Upper lobe of left lung (tissue), 6 donors: Measurements from ENCODE around the gene UNC79. TPM values are rescaled to one million over a fixed set of nuclear protein-coding genes. Genes with fewer than 3 reads are reported as not detected.

ENCODE experiments used
- ATAC-seq, 2 donors: fragments of 200-7000 bp; cut with Tn5 transposase; one replicate each; pipeline ENCODE4 v1.9.1; 2022; ENCODE audit warnings: mild to moderate bottlenecking in 2 of 2, moderate library complexity in 2 of 2; ENCODE audit not compliant: low FRiP score in 2 of 2
- DNase-seq, 2 donors: peaks; one replicate each; pipeline ENCODE4 v3.0.0-alpha.2; 2019 to 2020
- H3K27ac ChIP-seq, 4 donors: fragments of 200-600 bp; sonication (generic); one replicate each; pipeline ENCODE4 v1.5.1; 2016 to 2019
- H3K27me3 ChIP-seq, 4 donors: fragments of 200-600 bp; sonication (generic); one replicate each; pipeline ENCODE4 v1.5.1; 2017 to 2019
- H3K36me3 ChIP-seq, 4 donors: fragments of 200-600 bp; sonication (generic); one replicate each; pipeline ENCODE4 v1.5.1; 2016 to 2019
- H3K4me1 ChIP-seq, 4 donors: fragments of 200-600 bp; sonication (generic); one replicate each; pipeline ENCODE4 v1.5.1; 2018 to 2019
- H3K4me3 ChIP-seq, 4 donors: fragments of 200-600 bp; sonication (generic); one replicate each; pipeline ENCODE4 v1.5.1; 2017 to 2019; ENCODE audit warnings: mild to moderate bottlenecking in 2 of 4, moderate library complexity in 1 of 4
- H3K9me3 ChIP-seq, 4 donors: fragments of 200-600 bp; sonication (generic); one replicate each; pipeline ENCODE4 v1.5.1; 2018 to 2019
- CTCF ChIP-seq, 6 experiments: fragments of 450-650 bp in 4 of 6; fragments of 200-600 bp in 2 of 6; sonication (generic) in 2 of 6; IDR thresholded peaks; one replicate each; pipeline ENCODE4 v1.5.1; 2016 to 2019; ENCODE audit warnings: antibody characterized with exemption in 6 of 6
- EP300 ChIP-seq, 4 donors: sonication (generic); formaldehyde crosslinking; IDR thresholded peaks; one replicate each; pipeline ENCODE4 v1.5.1; 2017; ENCODE audit warnings: antibody characterized with exemption in 4 of 4, control low read depth in 2 of 4
- POLR2A ChIP-seq, 4 donors: fragments of 450-650 bp; IDR thresholded peaks; one replicate each; pipeline ENCODE4 v1.5.1; 2016 to 2017; ENCODE audit warnings: antibody characterized with exemption in 4 of 4, mild to moderate bottlenecking in 2 of 4
- POLR2AphosphoS5 ChIP-seq, 2 donors: sonication (generic); formaldehyde crosslinking; IDR thresholded peaks; one replicate each; pipeline ENCODE4 v1.5.1; 2017; ENCODE audit warnings: antibody characterized with exemption in 2 of 2
- WGBS, 2 donors: methylation state at CpG; one replicate each; pipeline ENCODE4 v1.1.5; 2017 to 2018; 5-methylcytosine and 5-hydroxymethylcytosine counted together
- total RNA-seq, 6 donors: library from RNA; depleted of rRNA in 4 of 6; stranded (reverse); fragments of >200 nt in 4 of 6; gene quantifications; one replicate each; pipeline versions ENCODE4 v1.1.0 to v1.2.1, GENCODE V29; 2016 to 2021
- donor health status: DM: no; HTN: no; CAD: no; lungs with moderate emphysema.
- donor health status: DM: no; HTN: yes; CAD: no; lungs with severe emphysema.

UNC79 gene
- total RNA-seq, 6 donors from 2014 or later: 0.09 to 1.0 (median 0.14) TPM

- WGBS, 2 donors: 88 to 91% methylated on average over 9 to 10 of the region's 10 CpGs
- H3K27ac ChIP-seq: no peak overlapping the region
- no peaks in the 10 kb centered on the region for H3K36me3 ChIP-seq
- no peak for DNase-seq
- TF ChIP-seq POLR2AphosphoS5 (IDR thresholded peaks at IDR 0.05): no peak
- TF ChIP-seq POLR2A (IDR thresholded peaks at IDR 0.05): no peak
- no peak for TF ChIP-seq CTCF (IDR thresholded peaks at IDR 0.05)
- TF ChIP-seq EP300 (IDR thresholded peaks at IDR 0.05): no peak
- no peak overlapping the region for H3K4me3 ChIP-seq
- no peaks in the 10 kb centered on the region for H3K9me3 ChIP-seq
- no peaks in the 10 kb centered on the region for H3K27me3 ChIP-seq
- no peaks in the 10 kb centered on the region for H3K4me1 ChIP-seq
- no peak for ATAC-seq
Observed at GRCh38 chr14:93566065-93566693, 135.4 kb downstream of the UNC79 start.

- H3K27me3 ChIP-seq: no peaks in the 10 kb centered on the region
- no peak overlapping the region for H3K4me3 ChIP-seq
- ATAC-seq: no peak
- 76% methylated on average over 5 of the region's 5 CpGs for WGBS, 2 donors
- H3K4me1 ChIP-seq: no peaks in the 10 kb centered on the region
- no peaks in the 10 kb centered on the region for H3K36me3 ChIP-seq
- no peak for TF ChIP-seq POLR2AphosphoS5 (IDR thresholded peaks at IDR 0.05)
- TF ChIP-seq EP300 (IDR thresholded peaks at IDR 0.05): no peak
- no peak for TF ChIP-seq POLR2A (IDR thresholded peaks at IDR 0.05)
- TF ChIP-seq CTCF (IDR thresholded peaks at IDR 0.05): no peak
- no peak overlapping the region for H3K27ac ChIP-seq
- H3K9me3 ChIP-seq: no peaks in the 10 kb centered on the region
- no peak for DNase-seq
Observed at GRCh38 chr14:93571275-93571674, 140.5 kb downstream of the UNC79 start.

GRCh38 chr14:93579178-93579577 lies 148.4 kb downstream of the UNC79 start:
- WGBS, 2 donors: 78 to 87% methylated on average over 3 of the region's 3 CpGs
- TF ChIP-seq POLR2A (IDR thresholded peaks at IDR 0.05) (no peak), POLR2AphosphoS5 (IDR thresholded peaks at IDR 0.05) (no peak)
- no peak for DNase-seq

GRCh38 chr14:93582516-93582915 lies 151.8 kb downstream of the UNC79 start:
- Histone ChIP-seq H3K27ac (no peak overlapping the region), H3K9me3 (no peaks in the 10 kb centered on the region), H3K4me3 (no peak overlapping the region), H3K27me3 (no peaks in the 10 kb centered on the region), H3K4me1 (no peaks in the 10 kb centered on the region), H3K36me3 (no peaks in the 10 kb centered on the region)
- DNase-seq (no peak), ATAC-seq (no peak)
- no peak for TF ChIP-seq EP300 (IDR thresholded peaks at IDR 0.05)
- TF ChIP-seq POLR2AphosphoS5 (IDR thresholded peaks at IDR 0.05): no peak
- TF ChIP-seq POLR2A (IDR thresholded peaks at IDR 0.05): no peak
- TF ChIP-seq CTCF (IDR thresholded peaks at IDR 0.05): no peak
- 82 to 90% methylated on average over 10 of the region's 10 CpGs for WGBS, 2 donors

More at GRCh38 chr14:93579178-93579577, 148.4 kb downstream of the UNC79 start:
- no peak overlapping the region for H3K27ac ChIP-seq
- no peaks in the 10 kb centered on the region for H3K27me3 ChIP-seq
- no peaks in the 10 kb centered on the region for H3K4me1 ChIP-seq
- no peak for ATAC-seq
- H3K4me3 ChIP-seq: no peak overlapping the region
- no peaks in the 10 kb centered on the region for H3K9me3 ChIP-seq
- no peaks in the 10 kb centered on the region for H3K36me3 ChIP-seq

- H3K9me3 ChIP-seq: no peaks in the 10 kb centered on the region
- no peak for TF ChIP-seq CTCF (IDR thresholded peaks at IDR 0.05)
- no peak for TF ChIP-seq POLR2AphosphoS5 (IDR thresholded peaks at IDR 0.05)
- no peak for TF ChIP-seq EP300 (IDR thresholded peaks at IDR 0.05)
- no peak for TF ChIP-seq POLR2A (IDR thresholded peaks at IDR 0.05)
- WGBS, 2 donors: 85 to 86% methylated on average over 3 of the region's 3 CpGs
- no peak for DNase-seq
- no peak overlapping the region for H3K27ac ChIP-seq
- no peaks in the 10 kb centered on the region for H3K27me3 ChIP-seq
- no peak overlapping the region for H3K4me3 ChIP-seq
- no peaks in the 10 kb centered on the region for H3K36me3 ChIP-seq
- ATAC-seq: no peak
- H3K4me1 ChIP-seq: no peaks in the 10 kb centered on the region
Observed at GRCh38 chr14:93587330-93587729, 156.6 kb downstream of the UNC79 start.
